ENCODE data around the gene SLCO4A1.
A peak's percentile ranks its signal among the peaks of the same experiment; 100 is the strongest.

The SLCO4A1 gene

GRCh38 chr20:62703853-62704228, 61.5 kb downstream of the SLCO4A1 start:
- Mint-ChIP-seq H3K4me1 (ENCODE audit: low read depth) (peaks cover 13% of the 10 kb centered on the region), H3K27me3 (peaks cover 5% of the 10 kb centered on the region), H3K4me3 (peak overlapping the region; percentile 59), H3K36me3 (no peaks in the 10 kb centered on the region), H3K9me3 (ENCODE audit: low read depth) (no peaks in the 10 kb centered on the region), H3K27ac (peak overlapping the region; percentile 52)

GRCh38 chr20:62704341-62704948, 62.1 kb downstream of the SLCO4A1 start:
- H3K27ac Mint-ChIP-seq, result no peak overlapping the region
- H3K36me3 Mint-ChIP-seq, result no peaks in the 10 kb centered on the region
- no peaks in the 10 kb centered on the region for H3K9me3 Mint-ChIP-seq (ENCODE audit: low read depth)
- H3K27me3 Mint-ChIP-seq, result peaks cover 5% of the 10 kb centered on the region
- no peak overlapping the region for H3K4me3 Mint-ChIP-seq
- peaks cover 13% of the 10 kb centered on the region for H3K4me1 Mint-ChIP-seq (ENCODE audit: low read depth)

- no peaks in the 10 kb centered on the region for H3K36me3 Mint-ChIP-seq
- no peaks in the 10 kb centered on the region for H3K9me3 Mint-ChIP-seq (ENCODE audit: low read depth)
- no peak overlapping the region for H3K27ac Mint-ChIP-seq
- H3K27me3 Mint-ChIP-seq, result peaks cover 10% of the 10 kb centered on the region
- peaks cover 15% of the 10 kb centered on the region for H3K4me1 Mint-ChIP-seq (ENCODE audit: low read depth)
- no peak overlapping the region for H3K4me3 Mint-ChIP-seq
Measured at GRCh38 chr20:62705627-62706026, 63.3 kb downstream of the SLCO4A1 start.

GRCh38 chr20:62706344-62706743, 64.0 kb downstream of the SLCO4A1 start:
- peaks cover 10% of the 10 kb centered on the region for H3K27me3 Mint-ChIP-seq
- no peak overlapping the region for H3K27ac Mint-ChIP-seq
- peaks cover 15% of the 10 kb centered on the region for H3K4me1 Mint-ChIP-seq (ENCODE audit: low read depth)
- no peaks in the 10 kb centered on the region for H3K9me3 Mint-ChIP-seq (ENCODE audit: low read depth)
- H3K4me3 Mint-ChIP-seq, result no peak overlapping the region
- no peaks in the 10 kb centered on the region for H3K36me3 Mint-ChIP-seq

- Mint-ChIP-seq H3K4me1 (ENCODE audit: low read depth) (peaks cover 15% of the 10 kb centered on the region), H3K9me3 (ENCODE audit: low read depth) (no peaks in the 10 kb centered on the region), H3K27ac (no peak overlapping the region), H3K27me3 (peaks cover 10% of the 10 kb centered on the region), H3K36me3 (no peaks in the 10 kb centered on the region), H3K4me3 (peak overlapping the region; percentile 20)
Measured at GRCh38 chr20:62706857-62707256, 64.6 kb downstream of the SLCO4A1 start.

GRCh38 chr20:62707276-62707920, 65.1 kb downstream of the SLCO4A1 start:
- Mint-ChIP-seq H3K36me3 (no peaks in the 10 kb centered on the region), H3K27me3 (peaks cover 10% of the 10 kb centered on the region), H3K4me1 (ENCODE audit: low read depth) (peaks cover 15% of the 10 kb centered on the region), H3K27ac (no peak overlapping the region), H3K9me3 (ENCODE audit: low read depth) (no peaks in the 10 kb centered on the region), H3K4me3 (no peak overlapping the region)

- Mint-ChIP-seq H3K4me3 (peak overlapping the region; percentile 62), H3K27ac (no peak overlapping the region), H3K36me3 (no peaks in the 10 kb centered on the region), H3K27me3 (peaks cover 10% of the 10 kb centered on the region), H3K4me1 (ENCODE audit: low read depth) (peaks cover 15% of the 10 kb centered on the region), H3K9me3 (ENCODE audit: low read depth) (no peaks in the 10 kb centered on the region)
Measured at GRCh38 chr20:62707921-62708521, 65.7 kb downstream of the SLCO4A1 start.

- H3K27me3 Mint-ChIP-seq, result peaks cover 10% of the 10 kb centered on the region
Measured at GRCh38 chr20:62708591-62709536, 66.6 kb downstream of the SLCO4A1 start, which contains the start of gene NTSR1. NTSR1 (plus strand) TSS chr20:62708836; CDS start chr20:62709208, 372 bp downstream.

GRCh38 chr20:62709537-62709905, 67.2 kb downstream of the SLCO4A1 start:
- peaks cover 12% of the 10 kb centered on the region for H3K4me1 Mint-ChIP-seq (ENCODE audit: low read depth)
- H3K4me3 Mint-ChIP-seq, result peak overlapping the region; percentile 20

More at GRCh38 chr20:62708591-62709536, 66.6 kb downstream of the SLCO4A1 start, which contains the start of gene NTSR1:
- Mint-ChIP-seq H3K4me3 (peak within 1 kb of the TSS; percentile 62), H3K36me3 (no peaks in the 10 kb centered on the region), H3K4me1 (ENCODE audit: low read depth) (peaks cover 13% of the 10 kb centered on the region), H3K27ac (no peak within 1 kb of the TSS), H3K9me3 (ENCODE audit: low read depth) (no peaks in the 10 kb centered on the region)

GRCh38 chr20:62710221-62710885, 68.0 kb downstream of the SLCO4A1 start:
- H3K27me3 Mint-ChIP-seq, result peaks cover 10% of the 10 kb centered on the region
- H3K4me1 Mint-ChIP-seq (ENCODE audit: low read depth), result peaks cover 13% of the 10 kb centered on the region
- no peaks in the 10 kb centered on the region for H3K36me3 Mint-ChIP-seq
- no peak overlapping the region for H3K4me3 Mint-ChIP-seq
- no peaks in the 10 kb centered on the region for H3K9me3 Mint-ChIP-seq (ENCODE audit: low read depth)
- H3K27ac Mint-ChIP-seq, result no peak overlapping the region

More at GRCh38 chr20:62709537-62709905, 67.2 kb downstream of the SLCO4A1 start:
- Mint-ChIP-seq H3K27ac (no peak overlapping the region), H3K27me3 (peaks cover 10% of the 10 kb centered on the region), H3K9me3 (ENCODE audit: low read depth) (no peaks in the 10 kb centered on the region), H3K36me3 (no peaks in the 10 kb centered on the region)

- Mint-ChIP-seq H3K27me3 (peaks cover 10% of the 10 kb centered on the region), H3K27ac (no peak overlapping the region), H3K4me3 (no peak overlapping the region), H3K36me3 (no peaks in the 10 kb centered on the region), H3K4me1 (ENCODE audit: low read depth) (peaks cover 19% of the 10 kb centered on the region), H3K9me3 (ENCODE audit: low read depth) (no peaks in the 10 kb centered on the region)
Measured at GRCh38 chr20:62710886-62711702, 68.8 kb downstream of the SLCO4A1 start.

- Mint-ChIP-seq H3K4me1 (ENCODE audit: low read depth) (peaks cover 25% of the 10 kb centered on the region), H3K27ac (no peak overlapping the region), H3K27me3 (peaks cover 10% of the 10 kb centered on the region), H3K9me3 (ENCODE audit: low read depth) (no peaks in the 10 kb centered on the region), H3K36me3 (no peaks in the 10 kb centered on the region), H3K4me3 (no peak overlapping the region)
Measured at GRCh38 chr20:62711703-62712101, 69.4 kb downstream of the SLCO4A1 start.

- Mint-ChIP-seq H3K4me3 (no peak overlapping the region), H3K36me3 (no peaks in the 10 kb centered on the region), H3K27ac (no peak overlapping the region), H3K27me3 (peaks cover 7% of the 10 kb centered on the region), H3K9me3 (ENCODE audit: low read depth) (no peaks in the 10 kb centered on the region), H3K4me1 (ENCODE audit: low read depth) (peaks cover 31% of the 10 kb centered on the region)
Measured at GRCh38 chr20:62712606-62713005, 70.3 kb downstream of the SLCO4A1 start.

Data from activated naive CD8-positive, alpha-beta T cell (primary cell).